Central memory CD8-positive, alpha-beta T cell (primary cell): ENCODE results near the gene KCNG1.

Experiments
- ATAC-seq: fragments of 150-1000 bp; cut with Tn5 transposase; replicated peaks from 2 replicates; pipeline ENCODE4 v1.10.0; 2022; ENCODE audit warnings: mild to moderate bottlenecking, moderate FRiP score, moderate number of reproducible peaks; ENCODE audit not compliant: poor library complexity, severe bottlenecking; ENCODE audit errors: extremely low read depth
- DNase-seq, 2 donors: peaks; one replicate each; pipeline ENCODE4 v3.0.0; 2021; ENCODE audit warnings: low spot score in 2 of 2
- H3K27ac Mint-ChIP-seq: one replicate; pipeline ENCODE4 v1.8.0; 2022; ENCODE audit warnings: low read depth, mild to moderate bottlenecking, moderate library complexity, mixed read lengths
- H3K27me3 Mint-ChIP-seq: one replicate; pipeline ENCODE4 v1.8.0; 2022; ENCODE audit warnings: mixed read lengths
- H3K36me3 Mint-ChIP-seq: one replicate; pipeline ENCODE4 v1.8.0; 2022; ENCODE audit warnings: mild to moderate bottlenecking, moderate library complexity, mixed read lengths; ENCODE audit not compliant: insufficient read depth
- H3K4me1 Mint-ChIP-seq: one replicate; pipeline ENCODE4 v1.8.0; 2022; ENCODE audit warnings: mixed read lengths
- H3K4me3 Mint-ChIP-seq: one replicate; pipeline ENCODE4 v1.8.0; 2022; ENCODE audit warnings: mild to moderate bottlenecking, moderate library complexity, mixed read lengths
- H3K9me3 Mint-ChIP-seq: one replicate; pipeline ENCODE4 v1.8.0; 2022; ENCODE audit warnings: mixed read lengths

Gene KCNG1

DNA sequence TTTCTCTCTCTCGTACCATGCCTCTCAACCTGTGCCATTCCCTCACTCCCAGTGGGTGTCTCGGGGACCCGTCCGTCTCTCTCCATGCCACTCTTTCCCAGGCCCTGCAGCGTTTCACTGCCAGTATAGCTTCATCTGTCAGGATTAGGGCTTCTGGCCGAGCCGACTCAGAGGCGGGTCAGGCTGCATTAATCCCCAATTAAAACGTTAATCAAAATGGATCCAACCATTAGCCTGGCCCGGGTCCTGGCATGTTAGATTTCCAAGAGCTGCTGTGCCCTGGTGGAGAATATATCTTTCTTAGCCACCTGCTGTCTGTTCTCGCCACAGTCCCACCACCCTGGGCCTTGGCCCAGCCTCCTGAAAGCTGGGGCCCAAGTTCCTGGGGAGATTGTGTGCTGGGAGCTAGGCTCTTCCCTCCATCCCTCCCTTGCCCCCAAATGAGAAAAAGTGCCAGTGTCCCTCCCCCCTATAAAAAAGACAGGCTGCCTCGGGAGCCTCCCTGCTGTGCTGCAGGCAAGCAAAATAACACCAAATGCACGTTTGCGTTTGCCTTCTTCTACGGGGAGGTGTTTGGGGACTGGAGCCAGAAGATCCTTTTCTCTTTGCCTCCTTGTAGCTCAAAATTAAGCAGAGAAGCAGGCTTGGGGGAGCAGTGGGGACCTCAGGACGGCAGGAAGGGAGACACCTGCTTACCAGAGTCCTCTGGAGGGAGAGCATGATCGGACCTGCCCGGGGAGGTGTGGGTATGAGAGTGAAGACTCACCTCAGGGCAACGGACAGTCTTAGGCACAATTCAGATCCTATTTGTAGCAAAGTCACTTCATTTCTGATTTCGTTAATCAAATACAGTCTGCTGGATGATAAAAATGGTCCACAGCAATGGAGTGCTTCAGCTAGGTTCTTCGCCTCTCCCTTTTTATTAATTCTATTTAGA lies 3.0 kb downstream of the KCNG1 start:
- Mint-ChIP-seq H3K36me3 (peaks cover 2% of the 10 kb centered on the region), H3K4me1 (peaks cover 15% of the 10 kb centered on the region), H3K27me3 (peaks cover 85% of the 10 kb centered on the region), H3K27ac (no peak overlapping the region), H3K9me3 (no peaks in the 10 kb centered on the region), H3K4me3 (no peak overlapping the region)
- ATAC-seq (no peak), DNase-seq (no peak)

DNA sequence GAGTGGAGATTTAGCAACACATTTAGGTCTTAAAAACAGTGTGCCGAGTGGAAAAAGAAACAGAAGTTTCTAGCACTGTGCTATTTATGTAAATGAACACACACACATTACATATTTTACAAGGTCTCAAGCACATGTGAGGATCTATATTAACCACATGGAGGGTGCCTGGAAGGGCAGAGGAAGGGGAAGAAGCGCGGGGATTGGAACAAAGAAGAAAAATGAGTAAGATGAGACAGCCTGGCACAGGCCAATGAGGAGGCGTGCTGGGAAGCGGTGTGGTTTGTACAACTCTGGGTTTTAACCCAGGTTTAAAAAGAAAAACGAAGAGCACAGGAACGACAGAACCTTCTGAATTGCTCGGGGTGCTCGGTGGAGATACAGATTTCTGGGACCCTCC lies 5.7 kb downstream of the KCNG1 start:
- H3K4me1 Mint-ChIP-seq: no peaks in the 10 kb centered on the region
- no peaks in the 10 kb centered on the region for H3K9me3 Mint-ChIP-seq
- no peaks in the 10 kb centered on the region for H3K36me3 Mint-ChIP-seq
- H3K27me3 Mint-ChIP-seq: peaks cover 89% of the 10 kb centered on the region
- DNase-seq (no peak), ATAC-seq (no peak)
- no peak overlapping the region for H3K27ac Mint-ChIP-seq
- no peak overlapping the region for H3K4me3 Mint-ChIP-seq

DNA sequence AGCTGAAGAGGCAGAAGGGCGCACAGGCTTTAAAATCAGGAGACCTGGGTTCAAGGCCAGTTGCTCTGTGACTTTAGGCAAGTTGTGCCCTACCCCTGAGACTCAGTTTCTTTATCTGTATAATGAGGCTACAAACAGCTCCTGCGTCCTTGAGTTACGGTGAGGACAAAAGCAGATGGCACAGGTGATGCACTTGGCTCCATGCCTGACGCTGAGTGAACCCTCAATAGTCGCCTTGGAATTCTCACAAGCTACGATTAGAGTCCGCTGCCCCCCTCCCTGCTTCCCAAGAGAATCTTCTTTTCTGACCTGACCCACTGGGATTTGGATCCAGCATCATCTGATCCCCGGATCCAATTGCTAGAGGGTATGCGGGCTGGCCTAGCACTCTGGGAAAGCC lies 6.4 kb downstream of the KCNG1 start:
- no peak for ATAC-seq
- no peak overlapping the region for H3K27ac Mint-ChIP-seq
- peaks cover 81% of the 10 kb centered on the region for H3K27me3 Mint-ChIP-seq
- H3K9me3 Mint-ChIP-seq: no peaks in the 10 kb centered on the region
- H3K4me3 Mint-ChIP-seq: no peak overlapping the region
- H3K36me3 Mint-ChIP-seq: no peaks in the 10 kb centered on the region
- DNase-seq: no peak
- no peaks in the 10 kb centered on the region for H3K4me1 Mint-ChIP-seq

DNA sequence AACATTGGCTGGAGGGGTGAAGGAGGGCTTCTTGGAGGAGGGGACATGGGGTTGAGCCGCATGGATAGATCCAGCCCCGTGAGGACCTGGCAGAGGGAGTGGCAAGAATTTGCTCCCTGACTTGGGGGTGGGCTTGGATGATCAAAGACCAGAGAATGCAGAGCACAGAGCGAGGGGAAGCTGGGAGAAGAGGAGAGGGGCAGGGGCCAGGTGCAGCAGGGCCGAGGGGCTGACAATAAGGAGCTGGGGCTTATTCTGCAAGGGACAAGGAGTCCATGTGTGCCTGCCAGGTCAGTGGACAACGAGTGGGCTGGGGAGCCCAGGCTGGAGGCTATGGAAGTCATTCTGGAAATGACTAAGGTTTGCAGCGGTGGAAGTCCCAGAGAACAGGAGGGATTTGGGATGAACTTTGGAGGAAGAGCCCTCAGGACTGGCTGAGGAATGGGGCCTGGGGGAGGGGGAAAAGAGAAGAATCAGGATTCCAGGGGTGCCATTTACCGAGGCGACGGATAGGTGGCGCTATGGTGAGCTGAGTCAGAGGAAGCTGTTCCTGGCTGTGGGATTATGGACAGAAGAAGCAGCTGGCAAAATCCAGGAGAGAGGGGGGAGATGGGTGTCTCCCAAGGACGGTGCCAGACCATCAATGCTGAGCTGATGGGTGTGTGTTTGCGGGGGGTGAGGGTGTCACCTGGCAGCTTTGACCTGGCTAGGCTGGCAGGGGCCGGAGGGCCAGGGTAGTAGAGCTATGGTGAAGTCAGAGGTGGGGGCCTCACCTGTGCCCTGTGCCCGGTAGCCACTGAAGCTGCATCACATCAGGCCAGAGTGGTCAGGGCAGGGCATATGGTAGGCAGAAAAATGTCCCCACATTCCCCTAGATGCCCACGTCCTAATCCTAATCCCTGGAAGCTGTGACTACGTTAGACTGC lies 7.8 kb downstream of the KCNG1 start:
- DNase-seq (no peak), ATAC-seq (no peak)
- H3K4me1 Mint-ChIP-seq: no peaks in the 10 kb centered on the region
- no peaks in the 10 kb centered on the region for H3K36me3 Mint-ChIP-seq
- H3K27ac Mint-ChIP-seq: no peak overlapping the region
- no peaks in the 10 kb centered on the region for H3K9me3 Mint-ChIP-seq
- H3K4me3 Mint-ChIP-seq: no peak overlapping the region
- H3K27me3 Mint-ChIP-seq: peaks cover 67% of the 10 kb centered on the region

DNA sequence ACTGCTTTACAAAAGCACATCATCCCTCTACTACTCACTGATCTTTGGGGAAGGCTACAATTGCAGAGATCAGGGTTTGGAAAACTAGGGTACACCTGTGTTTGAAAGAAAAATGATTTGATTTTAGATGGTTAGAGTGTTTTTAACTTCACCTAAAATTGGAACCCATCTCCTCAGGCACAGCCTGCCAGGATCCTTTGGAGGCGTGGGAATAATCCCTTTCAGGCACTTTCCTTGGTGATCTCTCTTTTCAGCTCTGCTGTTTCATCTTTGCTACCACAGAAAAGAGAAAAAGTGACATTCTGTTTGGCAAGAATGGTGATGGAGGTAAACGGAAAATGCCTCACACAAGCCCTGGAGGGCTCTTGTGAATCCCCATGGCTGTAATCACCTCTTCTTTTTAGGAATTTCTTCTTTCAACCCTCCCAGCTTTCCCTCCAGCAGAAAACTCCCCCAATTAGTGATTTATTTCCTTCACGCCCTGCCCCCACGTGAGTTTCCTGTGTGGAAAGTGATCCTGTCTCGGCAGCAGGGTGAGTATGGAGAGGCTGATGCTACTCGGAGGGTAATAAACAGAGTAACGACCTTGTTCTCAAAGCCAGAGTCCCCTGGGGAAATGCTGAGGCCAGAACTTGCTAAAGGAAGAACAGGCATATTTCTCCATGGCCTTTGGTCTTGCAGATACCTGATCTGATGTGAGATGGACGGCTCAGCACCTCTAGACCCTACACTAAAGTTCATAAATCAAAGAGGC lies 9.2 kb downstream of the KCNG1 start:
- DNase-seq (no peak), ATAC-seq (no peak)
- Mint-ChIP-seq H3K27ac (no peak overlapping the region), H3K9me3 (no peaks in the 10 kb centered on the region), H3K4me3 (no peak overlapping the region), H3K27me3 (peaks cover 55% of the 10 kb centered on the region), H3K36me3 (no peaks in the 10 kb centered on the region), H3K4me1 (no peaks in the 10 kb centered on the region)

DNA sequence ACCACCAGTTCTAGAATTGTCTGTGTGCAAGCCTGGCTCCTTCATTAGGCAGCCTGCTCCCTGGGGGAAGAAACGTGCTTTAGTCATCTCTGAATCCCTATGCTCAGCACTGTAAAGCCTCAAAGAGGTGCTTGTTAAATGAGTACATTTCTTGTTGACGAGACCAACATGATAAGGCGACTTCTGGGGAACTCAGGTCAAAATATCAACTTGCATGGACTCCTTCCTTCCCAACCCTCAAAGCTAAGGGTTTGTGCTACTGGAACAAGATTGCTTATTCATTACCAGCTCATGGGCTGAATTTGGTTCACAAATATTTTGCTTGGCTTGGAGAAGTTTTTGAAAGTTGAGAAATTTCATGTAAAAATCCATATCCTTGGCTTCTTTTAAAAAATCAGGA lies 10.6 kb downstream of the KCNG1 start:
- Mint-ChIP-seq H3K36me3 (no peaks in the 10 kb centered on the region), H3K4me1 (no peaks in the 10 kb centered on the region), H3K4me3 (no peak overlapping the region), H3K27ac (no peak overlapping the region), H3K27me3 (peaks cover 44% of the 10 kb centered on the region), H3K9me3 (no peaks in the 10 kb centered on the region)
- ATAC-seq: no peak
- DNase-seq: no peak

DNA sequence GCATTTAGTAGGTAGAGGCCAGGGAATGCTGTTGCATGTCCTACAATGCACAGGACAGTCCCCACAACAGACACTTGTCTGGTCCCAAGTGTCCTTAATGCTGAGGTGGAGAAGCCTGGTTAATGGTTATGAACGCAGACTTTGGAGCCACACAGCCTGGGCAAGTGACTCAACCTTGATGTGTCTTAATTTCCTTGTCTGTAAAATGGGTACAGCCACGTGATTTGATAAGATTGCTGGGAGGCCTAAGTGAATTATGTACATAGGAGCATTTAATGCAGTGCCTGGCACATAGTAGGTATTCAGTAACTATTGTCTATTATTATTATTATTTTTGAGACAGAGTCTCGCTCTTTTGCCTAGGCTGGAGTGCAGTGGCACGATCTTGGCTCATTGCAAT lies 11.4 kb downstream of the KCNG1 start:
- Mint-ChIP-seq H3K4me3 (no peak overlapping the region), H3K27ac (no peak overlapping the region), H3K27me3 (peaks cover 36% of the 10 kb centered on the region), H3K9me3 (no peaks in the 10 kb centered on the region), H3K4me1 (no peaks in the 10 kb centered on the region), H3K36me3 (no peaks in the 10 kb centered on the region)
- ATAC-seq (no peak), DNase-seq (no peak)

DNA sequence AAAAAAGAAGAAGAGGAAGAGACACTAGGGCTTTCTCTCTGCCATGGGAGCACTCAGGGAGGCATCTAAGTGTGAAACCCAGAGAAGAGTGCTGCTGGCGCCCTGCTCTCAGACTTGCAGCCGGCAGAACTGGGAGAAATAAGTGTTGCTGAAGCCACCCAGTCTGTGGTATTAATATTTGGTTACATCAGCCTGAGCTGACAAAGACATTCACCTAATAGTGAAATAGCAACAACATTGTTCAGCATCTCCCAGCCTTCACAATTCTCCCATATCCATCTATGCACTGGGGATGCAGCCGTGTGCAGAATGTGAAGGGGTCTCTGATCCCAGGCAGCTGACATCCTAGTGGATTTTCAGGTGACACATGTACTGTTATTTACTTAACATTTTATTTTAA lies 12.0 kb downstream of the KCNG1 start:
- Mint-ChIP-seq H3K27ac (no peak overlapping the region), H3K9me3 (no peaks in the 10 kb centered on the region), H3K4me1 (no peaks in the 10 kb centered on the region), H3K4me3 (no peak overlapping the region), H3K36me3 (no peaks in the 10 kb centered on the region), H3K27me3 (peaks cover 40% of the 10 kb centered on the region)
- no peak for DNase-seq
- ATAC-seq: no peak

DNA sequence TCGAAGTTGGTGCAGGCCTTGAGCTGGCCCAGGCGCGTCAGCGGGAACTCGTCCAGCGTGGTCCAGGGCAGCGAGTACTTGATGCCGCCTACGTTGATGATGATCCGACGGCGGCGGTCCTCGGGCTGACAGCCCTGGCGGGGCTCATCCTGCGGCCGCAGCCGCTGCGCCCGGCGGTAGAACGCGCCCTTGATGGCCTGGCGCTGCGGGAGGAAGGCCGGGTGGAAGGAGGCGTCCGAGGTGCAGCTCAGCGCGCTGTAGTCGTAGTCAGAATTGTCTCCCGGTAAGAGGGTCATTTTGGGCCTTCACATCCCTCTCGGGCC lies 12.9 kb downstream of the KCNG1 start:
- Mint-ChIP-seq H3K27me3 (peaks cover 40% of the 10 kb centered on the region), H3K4me3 (no peak overlapping the region), H3K4me1 (no peaks in the 10 kb centered on the region), H3K27ac (no peak overlapping the region), H3K36me3 (no peaks in the 10 kb centered on the region), H3K9me3 (no peaks in the 10 kb centered on the region)
- ATAC-seq (no peak), DNase-seq (no peak)

DNA sequence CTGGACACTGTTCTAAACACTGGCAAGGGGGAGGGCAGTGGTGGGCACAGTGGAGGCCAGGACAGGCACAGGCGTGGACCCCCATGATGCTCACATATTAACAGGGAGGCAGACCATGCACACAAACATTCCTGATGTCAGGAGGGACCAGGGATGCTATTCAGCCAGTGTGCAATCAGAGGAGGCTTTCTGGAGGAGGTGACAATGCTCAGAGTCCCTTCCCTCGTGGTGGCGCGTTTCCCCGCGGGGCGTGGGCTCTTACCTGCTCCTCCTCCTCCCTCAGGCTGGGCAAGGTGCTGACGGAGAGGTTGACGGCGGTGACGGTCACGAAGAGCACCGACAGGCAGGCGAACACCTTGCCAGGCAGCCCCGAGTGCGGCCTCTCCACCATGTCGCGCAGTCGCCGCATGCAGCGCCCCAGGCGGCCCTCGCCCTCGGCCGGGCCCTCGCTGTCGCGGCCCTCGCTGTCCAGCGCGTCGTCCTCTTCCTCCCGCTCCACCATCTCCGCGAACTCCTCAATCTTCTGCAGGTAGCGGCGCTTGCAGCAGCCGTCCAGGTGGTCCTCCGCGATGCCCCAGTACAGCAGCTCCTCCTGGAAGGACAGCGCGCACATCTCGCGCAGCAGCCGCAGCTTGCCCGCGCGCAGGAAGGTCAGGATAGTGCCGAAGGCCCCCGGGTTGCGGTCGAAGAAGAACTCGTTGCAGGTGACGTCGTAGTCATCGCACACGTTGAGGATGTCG lies 13.4 kb downstream of the KCNG1 start:
- no peak overlapping the region for H3K27ac Mint-ChIP-seq
- H3K27me3 Mint-ChIP-seq: peaks cover 40% of the 10 kb centered on the region
- H3K4me3 Mint-ChIP-seq: no peak overlapping the region
- ATAC-seq (no peak), DNase-seq (no peak)
- no peaks in the 10 kb centered on the region for H3K36me3 Mint-ChIP-seq
- no peaks in the 10 kb centered on the region for H3K4me1 Mint-ChIP-seq
- no peaks in the 10 kb centered on the region for H3K9me3 Mint-ChIP-seq

DNA sequence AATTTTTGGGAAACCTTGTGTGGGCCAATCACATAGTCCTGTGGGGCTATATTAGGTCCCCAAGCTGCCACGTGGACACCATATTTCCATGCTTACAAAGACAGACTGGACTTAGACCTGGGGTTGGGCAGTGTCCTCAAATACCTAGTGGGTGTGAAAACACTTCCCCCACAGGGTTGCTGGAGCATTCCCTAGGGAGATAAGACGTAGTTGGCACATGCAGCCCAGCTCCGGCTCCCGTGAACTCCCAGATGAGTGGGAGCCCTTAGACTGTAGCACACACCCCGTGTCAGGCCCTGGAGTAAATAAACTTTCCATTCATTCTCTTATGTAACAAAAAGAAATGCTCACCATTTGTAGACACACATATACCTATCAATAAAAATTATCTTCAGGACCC lies 14.2 kb downstream of the KCNG1 start:
- H3K4me3 Mint-ChIP-seq: no peak overlapping the region
- H3K9me3 Mint-ChIP-seq: no peaks in the 10 kb centered on the region
- no peaks in the 10 kb centered on the region for H3K4me1 Mint-ChIP-seq
- no peaks in the 10 kb centered on the region for H3K36me3 Mint-ChIP-seq
- peaks cover 33% of the 10 kb centered on the region for H3K27me3 Mint-ChIP-seq
- no peak for DNase-seq
- H3K27ac Mint-ChIP-seq: no peak overlapping the region
- no peak for ATAC-seq

DNA sequence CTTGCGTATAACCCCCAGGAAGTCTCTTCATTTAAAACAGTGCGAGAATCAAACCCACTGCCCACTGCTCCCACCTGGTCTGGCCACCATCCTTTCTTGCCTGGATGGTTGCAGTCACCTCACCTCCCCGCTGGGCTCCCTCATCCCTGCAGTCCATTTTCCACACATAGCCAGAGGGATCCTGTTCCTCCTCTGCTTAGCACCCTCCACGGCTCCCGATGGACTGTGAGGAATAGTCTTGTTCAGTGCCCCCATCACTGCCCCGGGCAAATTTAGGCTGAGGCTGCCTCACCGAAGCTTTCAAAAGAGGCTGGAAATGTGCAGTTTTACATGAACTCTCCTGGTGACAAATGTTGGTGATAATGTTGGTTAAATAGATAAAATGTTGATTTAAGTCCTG lies 17.7 kb downstream of the KCNG1 start:
- Mint-ChIP-seq H3K4me1 (no peaks in the 10 kb centered on the region), H3K27ac (no peak overlapping the region), H3K36me3 (no peaks in the 10 kb centered on the region), H3K9me3 (no peaks in the 10 kb centered on the region), H3K4me3 (no peak overlapping the region), H3K27me3 (peaks cover 51% of the 10 kb centered on the region)
- ATAC-seq (no peak), DNase-seq (no peak)
